IMR-90 (cell line): Measurements from ENCODE around the gene RNF17. TPM values are rescaled to one million over a fixed set of nuclear protein-coding genes. Genes with fewer than 3 reads are reported as not detected.

ENCODE experiments used
- ATAC-seq: fragments of 200-7000 bp; cut with Tn5 transposase; 2 replicates; pipeline ENCODE4 v1.9.1; 2020; ENCODE audit warnings: low read depth, mild to moderate bottlenecking, moderate library complexity
- BruUV-seq: library from RNA; stranded (reverse); fragments of 400-500 nt; replicated peaks from 2 replicates; lab custom pipeline; 2021; lab: Mats Ljungman, UMichigan
- CTCF ChIA-PET: fragments of 300-600 bp; formaldehyde crosslinking; extraction: SDS; loops from one replicate; lab custom pipeline; 2021; ENCODE audit warnings: antibody characterized with exemption; lab: Yijun Ruan, JAX
- POLR2A ChIA-PET: fragments of 300-600 bp; sonication (Branson Sonifier 250); formaldehyde crosslinking; loops from one replicate; lab custom pipeline; 2022; ENCODE audit warnings: antibody characterized with exemption; ENCODE audit not compliant: unreplicated experiment; lab: Charles Lee
- DNase-seq: peaks from one replicate; pipeline ENCODE4 v3.0.0; 2013
- H2AFZ ChIP-seq: replicated peaks from 2 replicates; pipeline ENCODE3; 2013; ENCODE audit warnings: low read length, mild to moderate bottlenecking; ENCODE audit not compliant: poor library complexity
- H2AK5ac ChIP-seq: 2 replicates; pipeline ENCODE4 v1.6.1; 2013; ENCODE audit warnings: low read depth, low read length, inconsistent platforms
- H2AK9ac ChIP-seq: replicated peaks from 2 replicates; pipeline ENCODE3; 2013; ENCODE audit warnings: mild to moderate bottlenecking, low read depth, low read length, moderate library complexity; ENCODE audit not compliant: poor library complexity
- H2BK120ac ChIP-seq: 2 replicates; pipeline ENCODE4 v1.6.1; 2013; ENCODE audit warnings: low read depth, low read length, inconsistent platforms
- H2BK15ac ChIP-seq: 3 replicates; pipeline ENCODE4 v1.6.1; 2013; ENCODE audit warnings: low read depth, low read length, inconsistent platforms
- H2BK20ac ChIP-seq: 2 replicates; pipeline ENCODE4 v1.6.1; 2013; ENCODE audit warnings: low read depth, mild to moderate bottlenecking, inconsistent platforms, low read length, moderate library complexity
- H2BK5ac ChIP-seq: 2 replicates; pipeline ENCODE4 v1.6.1; 2013; ENCODE audit warnings: mild to moderate bottlenecking, low read depth, low read length, inconsistent platforms; ENCODE audit not compliant: poor library complexity, severe bottlenecking
- H3K14ac ChIP-seq: replicated peaks from 2 replicates; pipeline ENCODE4 v1.6.1; 2013; ENCODE audit warnings: low read depth, low read length, inconsistent platforms
- H3K18ac ChIP-seq: 2 replicates; pipeline ENCODE4 v1.6.1; 2013; ENCODE audit warnings: low read depth, low read length, control low read depth
- H3K23ac ChIP-seq: 2 replicates; pipeline ENCODE4 v1.6.1; 2013; ENCODE audit warnings: low read depth, low read length, inconsistent platforms
- H3K27ac ChIP-seq: 2 replicates; pipeline ENCODE4 v1.5.1; 2013; ENCODE audit warnings: mild to moderate bottlenecking, control low read depth, low read length; ENCODE audit not compliant: insufficient read depth
- H3K27me3 ChIP-seq: 2 replicates; pipeline ENCODE4 v1.6.1; 2013; ENCODE audit warnings: low read length; ENCODE audit not compliant: control insufficient read depth, insufficient read depth
- H3K36me3 ChIP-seq: 2 replicates; pipeline ENCODE4 v1.6.1; 2013; ENCODE audit warnings: low read length, mixed read lengths; ENCODE audit not compliant: control insufficient read depth, insufficient read depth
- H3K4ac ChIP-seq: 2 replicates; pipeline ENCODE4 v1.6.1; 2013; ENCODE audit warnings: low read depth, low read length, inconsistent platforms
- H3K4me1 ChIP-seq: 2 replicates; pipeline ENCODE4 v1.6.1; 2013; ENCODE audit warnings: low read length, mixed read lengths; ENCODE audit not compliant: control insufficient read depth, insufficient read depth
- H3K4me2 ChIP-seq: 2 replicates; pipeline ENCODE4 v1.6.1; 2013; ENCODE audit warnings: low read depth, mild to moderate bottlenecking, control low read depth, low read length, moderate library complexity
- H3K4me3 ChIP-seq: 2 replicates; pipeline ENCODE4 v1.5.1; 2013; ENCODE audit warnings: low read depth, mild to moderate bottlenecking, control low read depth, low read length, moderate library complexity; ENCODE audit not compliant: insufficient read depth
- H3K56ac ChIP-seq: 2 replicates; pipeline ENCODE4 v1.6.1; 2013; ENCODE audit warnings: low read length, inconsistent platforms; ENCODE audit not compliant: insufficient read depth; ENCODE audit errors: extremely low read depth
- H3K79me1 ChIP-seq, 2 experiments: 2 replicates each; pipeline ENCODE4 v1.6.1; 2013; ENCODE audit warnings: low read length in 2 of 2, inconsistent platforms in 1 of 2, low read depth in 1 of 2
- H3K9ac ChIP-seq: 2 replicates; pipeline ENCODE4 v1.6.1; 2013; ENCODE audit warnings: low read depth, low read length, control low read depth
- H3K9me1 ChIP-seq: 2 replicates; pipeline ENCODE4 v1.6.1; 2013; ENCODE audit warnings: low read length, inconsistent platforms; ENCODE audit not compliant: insufficient read depth
- H3K9me3 ChIP-seq: 2 replicates; pipeline ENCODE4 v1.6.1; 2013; ENCODE audit warnings: low read length; ENCODE audit not compliant: control insufficient read depth, insufficient read depth
- H4K20me1 ChIP-seq: 2 replicates; pipeline ENCODE4 v1.6.1; 2013; ENCODE audit warnings: low read length, inconsistent platforms; ENCODE audit not compliant: insufficient read depth
- H4K5ac ChIP-seq: 2 replicates; pipeline ENCODE4 v1.6.1; 2013; ENCODE audit warnings: mild to moderate bottlenecking, low read depth, low read length, control low read depth
- H4K8ac ChIP-seq, 2 experiments: 2 replicates each; pipeline ENCODE4 v1.6.1; 2013; ENCODE audit warnings: low read depth in 2 of 2, low read length in 2 of 2, control low read depth in 1 of 2, inconsistent platforms in 1 of 2
- H4K91ac ChIP-seq: 2 replicates; pipeline ENCODE4 v1.6.1; 2013; ENCODE audit warnings: low read depth, low read length, inconsistent platforms; ENCODE audit not compliant: insufficient read depth
- BHLHE40 ChIP-seq: fragments of 150-350 bp; IDR thresholded peaks from 2 replicates; pipeline ENCODE4 v1.6.1; 2016; ENCODE audit warnings: mild to moderate bottlenecking, low read depth, low read length
- CEBPB ChIP-seq: IDR thresholded peaks from 2 replicates; pipeline ENCODE4 v1.6.1; 2012; ENCODE audit warnings: low read depth, low read length, improper control_type of control experiment
- CHD1 ChIP-seq: IDR thresholded peaks from 2 replicates; pipeline ENCODE4 v1.6.1; 2012; ENCODE audit warnings: low read depth, low read length, improper control_type of control experiment
- CTCF ChIP-seq: conservative IDR thresholded peaks from 2 replicates; pipeline ENCODE4 v1.5.1; 2012; ENCODE audit warnings: mild to moderate bottlenecking, low read depth, low read length, improper control_type of control experiment
- FOS ChIP-seq: fragments of 150-350 bp; IDR thresholded peaks from 2 replicates; pipeline ENCODE4 v1.6.1; 2016; ENCODE audit warnings: low read depth, low read length
- MAFK ChIP-seq: IDR thresholded peaks from 2 replicates; pipeline ENCODE4 v1.6.1; 2012; ENCODE audit warnings: low read depth, low read length, improper control_type of control experiment
- MAZ ChIP-seq: IDR thresholded peaks from 2 replicates; pipeline ENCODE4 v1.6.1; 2012; ENCODE audit warnings: low read depth, mild to moderate bottlenecking, low read length, improper control_type of control experiment, moderate library complexity, borderline replicate concordance
- MXI1 ChIP-seq: IDR thresholded peaks from 2 replicates; pipeline ENCODE4 v1.6.1; 2012; ENCODE audit warnings: low read depth, mild to moderate bottlenecking, low read length, moderate library complexity, borderline replicate concordance
- POLR2A ChIP-seq: IDR thresholded peaks from 2 replicates; pipeline ENCODE4 v1.6.1; 2012; ENCODE audit warnings: mild to moderate bottlenecking, low read depth, low read length
- RAD21 ChIP-seq: IDR thresholded peaks from 2 replicates; pipeline ENCODE4 v1.6.1; 2012; ENCODE audit warnings: low read length, improper control_type of control experiment
- RCOR1 ChIP-seq: IDR thresholded peaks from 2 replicates; pipeline ENCODE4 v1.6.1; 2012; ENCODE audit warnings: mild to moderate bottlenecking, low read length, improper control_type of control experiment; ENCODE audit not compliant: insufficient replicate concordance
- RFX5 ChIP-seq: IDR thresholded peaks from 2 replicates; pipeline ENCODE4 v1.8.0; 2012; ENCODE audit warnings: low read depth, mild to moderate bottlenecking, low read length, moderate library complexity
- SMC3 ChIP-seq: fragments of 150-350 bp; IDR thresholded peaks from 2 replicates; pipeline ENCODE4 v1.6.1; 2016; ENCODE audit warnings: low read depth, mild to moderate bottlenecking, antibody characterized with exemption, low read length, moderate library complexity
- USF2 ChIP-seq: fragments of 150-350 bp; IDR thresholded peaks from 2 replicates; pipeline ENCODE4 v1.6.1; 2017; ENCODE audit warnings: mild to moderate bottlenecking, antibody characterized with exemption, low read length, low read depth
- WGBS, 2 experiments: methylation state at CpG; one replicate each; pipeline versions ENCODE4 v1.1.5 to v1.1.7; 2013; ENCODE audit warnings: missing lambda C conversion rate in 2 of 2; ENCODE audit not compliant: insufficient read length in 1 of 2; ENCODE audit errors: extremely low coverage in 2 of 2; 5-methylcytosine and 5-hydroxymethylcytosine counted together
- dilution Hi-C: fragments of 300-500 bp; cut with HindIII; formaldehyde crosslinking; loops from one replicate; pipeline ENCODE4 v1.14.3; 2018; ENCODE audit warnings: low sequenced_read_pairs; ENCODE audit not compliant: unreplicated experiment
- in situ Hi-C: fragments of 300-500 bp; cut with MboI; formaldehyde crosslinking; loops from 3 replicates; pipeline ENCODE4 v1.14.3; 2019; ENCODE audit warnings: low sequenced_read_pairs, inconsistent platforms, mixed read lengths
- intact Hi-C: fragments of 100-400 bp; cut with micrococcal nuclease; formaldehyde crosslinking; loops from 2 replicates; pipeline ENCODE4 v1.10.0; 2022
- polyA plus RNA-seq, 3 experiments: library from polyadenylated mRNA; depleted of rRNA; stranded (reverse); fragments of >200 nt; gene quantifications; 2 replicates each; pipeline ENCODE4 v1.2.3, GENCODE V29; 2012; ENCODE audit warnings: low replicate concordance in 1 of 3
- total RNA-seq: library from RNA; depleted of rRNA; stranded (reverse); fragments of >200 nt; gene quantifications from 2 replicates; pipeline ENCODE4 v1.2.3, GENCODE V29; 2012
- TF ChIP-seq, protein P1 (sequence below): fragments of 150-350 bp; IDR thresholded peaks from 2 replicates; pipeline ENCODE4 v1.6.1; 2016; ENCODE audit warnings: low read depth, mild to moderate bottlenecking, low read length, moderate library complexity, borderline replicate concordance

The RNF17 gene
- total and polyA plus RNA-seq, 2 of the 4 experiments (the other 2 are of a cell fraction): 0.03 to 0.18 TPM

GRCh38 chr13:24887759-24888158 lies 123.8 kb downstream of the RNF17 start:
- Histone ChIP-seq H4K91ac (no peak overlapping the region), H2AK5ac (no peak overlapping the region), H2AFZ (no peak overlapping the region), H2BK15ac (no peak overlapping the region), H2BK5ac (no peak overlapping the region), H3K79me1 (peaks cover 0 to 3% of the 10 kb centered on the region in 2 experiments; a peak in 1 of 4 replicates), H3K18ac (no peak overlapping the region), H3K4me3 (no peak overlapping the region), H4K8ac (no peak overlapping the region), H2BK120ac (no peak overlapping the region), H3K23ac (no peak overlapping the region), H3K4me1 (no peaks in the 10 kb centered on the region), H3K27ac (no peak overlapping the region), H3K36me3 (peaks cover 25% of the 10 kb centered on the region), H3K27me3 (no peaks in the 10 kb centered on the region), H3K4ac (no peak overlapping the region), H3K9me3 (no peaks in the 10 kb centered on the region), H3K14ac (no peak overlapping the region), H2AK9ac (no peak overlapping the region), H4K5ac (no peak overlapping the region), H3K56ac (no peak overlapping the region), H4K20me1 (no peaks in the 10 kb centered on the region), H2BK20ac (no peak overlapping the region), H3K4me2 (no peak overlapping the region), H3K9me1 (peaks cover 3% of the 10 kb centered on the region; the same call in 1 of the 2 replicates), H3K9ac (no peak overlapping the region)
- 100% methylated on average over 1 of the region's 6 CpGs; no CpG with 5 or more reads in 1 of the 2 experiments for WGBS, 2 experiments
- POLR2A ChIA-PET: no interaction called here
- no peak for TF ChIP-seq POLR2A
- no peak for TF ChIP-seq FOS
- TF ChIP-seq RFX5: no peak
- no peak for TF ChIP-seq RCOR1
- TF ChIP-seq CEBPB: no peak
- TF ChIP-seq MAZ: no peak
- no peak for TF ChIP-seq RAD21
- TF ChIP-seq SMC3: no peak
- TF ChIP-seq CHD1: no peak
- no peak for TF ChIP-seq MAFK
- TF ChIP-seq, protein P1, sequence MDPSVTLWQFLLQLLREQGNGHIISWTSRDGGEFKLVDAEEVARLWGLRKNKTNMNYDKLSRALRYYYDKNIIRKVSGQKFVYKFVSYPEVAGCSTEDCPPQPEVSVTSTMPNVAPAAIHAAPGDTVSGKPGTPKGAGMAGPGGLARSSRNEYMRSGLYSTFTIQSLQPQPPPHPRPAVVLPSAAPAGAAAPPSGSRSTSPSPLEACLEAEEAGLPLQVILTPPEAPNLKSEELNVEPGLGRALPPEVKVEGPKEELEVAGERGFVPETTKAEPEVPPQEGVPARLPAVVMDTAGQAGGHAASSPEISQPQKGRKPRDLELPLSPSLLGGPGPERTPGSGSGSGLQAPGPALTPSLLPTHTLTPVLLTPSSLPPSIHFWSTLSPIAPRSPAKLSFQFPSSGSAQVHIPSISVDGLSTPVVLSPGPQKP: no peak
- TF ChIP-seq CTCF: no peak
- no peak for TF ChIP-seq USF2
- TF ChIP-seq BHLHE40: no peak
- TF ChIP-seq MXI1: no peak
- intact Hi-C loops: no loop called here
- no TSS peak for BruUV-seq
- ATAC-seq (no peak), DNase-seq (no peak)
- CTCF ChIA-PET: no interaction called here
- in situ Hi-C loops: no loop called here
- dilution Hi-C loops: no loop called here
